Caco-2 (cell line): Measurements from ENCODE around the gene DKKL1. TPM values are rescaled to one million over a fixed set of nuclear protein-coding genes. Genes with fewer than 3 reads are reported as not detected.

Experiments
- BruUV-seq: library from RNA; stranded (reverse); fragments of 400-500 nt; replicated peaks from 2 replicates; lab custom pipeline; 2021; lab: Mats Ljungman, UMichigan
- CTCF ChIA-PET: fragments of 300-600 bp; sonication (Branson Sonifier 250); formaldehyde crosslinking; loops from one replicate; lab custom pipeline; 2022; ENCODE audit warnings: antibody characterized with exemption; lab: Charles Lee
- POLR2A ChIA-PET: fragments of 300-600 bp; sonication (Branson Sonifier 250); formaldehyde crosslinking; loops from one replicate; lab custom pipeline; 2022; ENCODE audit warnings: antibody characterized with exemption; lab: Charles Lee
- DNase-seq, 2 experiments: peaks; one replicate each; pipeline versions ENCODE4 v3.0.0 to v3.0.0-alpha.2; 2020 to 2022
- H3K27me3 ChIP-seq: replicated peaks from 2 replicates; pipeline ENCODE4 v1.6.0; 2011; ENCODE audit warnings: low read length; ENCODE audit not compliant: control insufficient read depth, insufficient read depth
- H3K36me3 ChIP-seq: 2 replicates; pipeline ENCODE4 v1.5.1; 2011; ENCODE audit warnings: low read length; ENCODE audit not compliant: control insufficient read depth, insufficient read depth
- H3K4me1 ChIP-seq: fragments of 250-450 bp; sonication (Bioruptor Pico); 2 replicates; pipeline ENCODE4 v1.5.1; 2020; ENCODE audit warnings: mild to moderate bottlenecking
- H3K4me3 ChIP-seq: 2 replicates; pipeline ENCODE4 v1.5.1; 2011; ENCODE audit warnings: low read depth, mild to moderate bottlenecking, control low read depth, low read length
- H3K9me3 ChIP-seq: fragments of 250-450 bp; sonication (Bioruptor Pico); 2 replicates; pipeline ENCODE4 v1.5.1; 2020; ENCODE audit warnings: mild to moderate bottlenecking, moderate library complexity
- H3K27ac Mint-ChIP-seq: one replicate; pipeline ENCODE4 v1.8.0; 2022; ENCODE audit warnings: mixed read lengths; ENCODE audit not compliant: unreplicated experiment
- H3K27me3 Mint-ChIP-seq: one replicate; pipeline ENCODE4 v1.8.0; 2022; ENCODE audit warnings: mixed read lengths; ENCODE audit not compliant: insufficient read depth, unreplicated experiment
- H3K36me3 Mint-ChIP-seq: one replicate; pipeline ENCODE4 v1.8.0; 2022; ENCODE audit warnings: mild to moderate bottlenecking, mixed read lengths; ENCODE audit not compliant: insufficient read depth, unreplicated experiment
- H3K4me1 Mint-ChIP-seq: one replicate; pipeline ENCODE4 v1.8.0; 2022; ENCODE audit warnings: low read depth, mixed read lengths; ENCODE audit not compliant: unreplicated experiment
- H3K4me3 Mint-ChIP-seq: one replicate; pipeline ENCODE4 v1.8.0; 2022; ENCODE audit warnings: mild to moderate bottlenecking, moderate library complexity, mixed read lengths; ENCODE audit not compliant: unreplicated experiment
- H3K9me3 Mint-ChIP-seq: one replicate; pipeline ENCODE4 v1.8.0; 2022; ENCODE audit warnings: mixed read lengths; ENCODE audit not compliant: unreplicated experiment
- CTCF ChIP-seq, 2 experiments: fragments of 200-600 bp in 1 of 2; IDR thresholded peaks; 1 replicate in 1 of 2; 2 replicates in 1 of 2; pipeline versions ENCODE4 v1.5.1 to v1.8.0; 2011 to 2022; ENCODE audit warnings: antibody characterized with exemption in 1 of 2, control low read depth in 1 of 2, inconsistent platforms in 1 of 2, low read depth in 1 of 2, low read length in 1 of 2, mild to moderate bottlenecking in 1 of 2, moderate library complexity in 1 of 2; ENCODE audit not compliant: insufficient read depth in 1 of 2, severe bottlenecking in 1 of 2, unreplicated experiment in 1 of 2
- intact Hi-C: fragments of 100-400 bp; cut with micrococcal nuclease; formaldehyde crosslinking; loops from one replicate; pipeline ENCODE4 v1.10.0; 2022; ENCODE audit not compliant: unreplicated experiment
- total RNA-seq: library from RNA; stranded (reverse); gene quantifications from 2 replicates; pipeline ENCODE4 v1.2.3, GENCODE V29; 2022

DKKL1 gene
- total RNA-seq, 1 experiment from 2014 or later: not detected

DNA sequence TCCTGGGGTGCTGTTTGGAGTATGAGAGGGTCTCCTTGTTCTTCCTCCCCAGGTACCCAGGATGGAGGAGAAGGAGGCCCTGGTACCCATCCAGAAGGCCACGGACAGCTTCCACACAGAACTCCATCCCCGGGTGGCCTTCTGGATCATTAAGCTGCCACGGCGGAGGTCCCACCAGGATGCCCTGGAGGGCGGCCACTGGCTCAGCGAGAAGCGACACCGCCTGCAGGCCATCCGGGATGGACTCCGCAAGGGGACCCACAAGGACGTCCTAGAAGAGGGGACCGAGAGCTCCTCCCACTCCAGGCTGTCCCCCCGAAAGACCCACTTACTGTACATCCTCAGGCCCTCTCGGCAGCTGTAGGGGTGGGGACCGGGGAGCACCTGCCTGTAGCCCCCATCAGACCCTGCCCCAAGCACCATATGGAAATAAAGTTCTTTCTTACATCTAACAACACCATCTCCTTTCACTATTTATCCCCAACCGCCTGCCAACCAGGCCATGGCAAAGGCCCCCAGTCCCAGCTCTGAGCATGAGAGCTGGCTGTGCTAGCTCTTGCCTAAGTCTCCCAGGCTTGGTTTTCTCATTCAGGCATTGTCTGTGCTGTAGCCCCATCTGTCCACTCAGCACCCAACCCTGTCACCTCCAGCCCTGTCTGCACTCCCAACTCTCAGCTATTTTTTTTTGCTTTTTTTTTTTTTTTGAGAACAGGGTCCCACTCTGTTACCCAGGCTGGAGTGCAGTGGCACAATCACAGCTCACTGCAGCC lies 11.2 kb downstream of the DKKL1 start:
- Mint-ChIP-seq H3K27me3 (peaks cover 2% of the 10 kb centered on the region), H3K27ac (no peak overlapping the region), H3K36me3 (no peaks in the 10 kb centered on the region), H3K9me3 (no peaks in the 10 kb centered on the region), H3K4me3 (no peak overlapping the region), H3K4me1 (no peaks in the 10 kb centered on the region)
- H3K4me3 ChIP-seq: no peak overlapping the region
- intact Hi-C loops: no loop called here
- no peaks in the 10 kb centered on the region for H3K36me3 ChIP-seq
- no peak for DNase-seq
- TF ChIP-seq CTCF (IDR thresholded peaks at IDR 0.05; ENCODE audit: insufficient read depth in 1 of 2, low read depth in 1 of 2, low read length in 1 of 2, severe bottlenecking in 1 of 2, unreplicated experiment in 1 of 2): no peak
- no TSS peak for BruUV-seq
- ChIA-PET POLR2A (no interaction called here), CTCF (interaction anchor here (0.7 kb wide), 2 partner anchors 15 to 16 kb away, joined by 3 read pairs; no protein-coding TSS in a partner anchor)
- peaks cover 2% of the 10 kb centered on the region; the same call in 1 of the 2 replicates for H3K9me3 ChIP-seq
- H3K27me3 ChIP-seq: no peaks in the 10 kb centered on the region
- no peaks in the 10 kb centered on the region for H3K4me1 ChIP-seq

GRCh38 chr19:49378512-49378911 lies 14.8 kb downstream of the DKKL1 start:
- Histone ChIP-seq H3K4me1 (no peaks in the 10 kb centered on the region), H3K36me3 (no peaks in the 10 kb centered on the region), H3K27me3 (no peaks in the 10 kb centered on the region), H3K9me3 (peaks cover 17% of the 10 kb centered on the region; the same call in 1 of the 2 replicates), H3K4me3 (no peak overlapping the region)
- H3K9me3 Mint-ChIP-seq: peaks cover 20% of the 10 kb centered on the region
- ChIA-PET CTCF (interaction anchor here (1.3 kb wide), 1 partner anchor 13 kb away, joined by 5 read pairs; no protein-coding TSS in a partner anchor), POLR2A (no interaction called here)
- no peak for TF ChIP-seq CTCF (IDR thresholded peaks at IDR 0.05; ENCODE audit: insufficient read depth in 1 of 2, low read depth in 1 of 2, low read length in 1 of 2, severe bottlenecking in 1 of 2, unreplicated experiment in 1 of 2)
- no peak overlapping the region for H3K27ac Mint-ChIP-seq
- no peaks in the 10 kb centered on the region for H3K4me1 Mint-ChIP-seq
- no TSS peak for BruUV-seq
- intact Hi-C loops: no loop called here
- H3K4me3 Mint-ChIP-seq: no peak overlapping the region
- H3K36me3 Mint-ChIP-seq: no peaks in the 10 kb centered on the region
- peaks cover 5% of the 10 kb centered on the region for H3K27me3 Mint-ChIP-seq
- DNase-seq: no peak

DNA sequence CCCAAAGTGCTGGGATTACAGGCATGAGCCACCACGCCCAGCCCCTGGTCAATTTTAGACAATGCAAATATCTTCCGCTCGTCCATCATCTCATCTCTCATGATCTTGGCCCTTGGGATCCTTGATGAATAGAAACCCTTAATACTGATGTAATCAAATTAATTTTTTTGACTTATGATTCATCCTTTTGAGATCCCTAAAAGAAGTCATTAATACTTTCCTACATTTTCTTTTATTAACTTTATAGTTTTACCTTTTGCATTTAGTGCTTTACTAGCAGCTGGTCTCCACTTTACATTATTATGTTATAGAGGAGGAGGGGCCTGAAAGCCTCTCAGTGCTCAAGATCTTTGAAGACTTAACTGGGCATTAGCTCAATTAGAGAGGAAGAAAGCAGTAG lies 16.7 kb downstream of the DKKL1 start:
- DNase-seq: no peak
- TF ChIP-seq CTCF (IDR thresholded peaks at IDR 0.05; ENCODE audit: insufficient read depth in 1 of 2, low read depth in 1 of 2, low read length in 1 of 2, severe bottlenecking in 1 of 2, unreplicated experiment in 1 of 2): no peak
- ChIA-PET POLR2A (no interaction called here), CTCF (interaction anchor here (0.6 kb wide), 1 partner anchor 18 kb away, joined by 4 read pairs; the partner anchor contains the start of gene TEAD2)
- H3K9me3 ChIP-seq: peaks cover 17% of the 10 kb centered on the region; the same call in 1 of the 2 replicates
- H3K27ac Mint-ChIP-seq: no peak overlapping the region
- no TSS peak for BruUV-seq
- peaks cover 20% of the 10 kb centered on the region for H3K9me3 Mint-ChIP-seq
- H3K4me1 ChIP-seq: no peaks in the 10 kb centered on the region
- no peaks in the 10 kb centered on the region for H3K27me3 ChIP-seq
- H3K4me3 ChIP-seq: no peak overlapping the region
- no peaks in the 10 kb centered on the region for H3K36me3 Mint-ChIP-seq
- H3K4me1 Mint-ChIP-seq: no peaks in the 10 kb centered on the region
- H3K36me3 ChIP-seq: no peaks in the 10 kb centered on the region
- H3K4me3 Mint-ChIP-seq: no peak overlapping the region
- H3K27me3 Mint-ChIP-seq: peaks cover 5% of the 10 kb centered on the region
- intact Hi-C loops: no loop called here
